Right renal cortex interstitium (tissue), 3 donors: ENCODE data around the gene DNM3. TPM values are rescaled to one million over a fixed set of nuclear protein-coding genes. Genes with fewer than 3 reads are reported as not detected.

ENCODE experiments used
- DNase-seq, 3 donors: peaks; one replicate each; pipeline ENCODE4 v3.0.0-alpha.2; 2013; ENCODE audit warnings: low read depth in 3 of 3, low spot score in 2 of 3
- polyA plus RNA-seq, 3 donors: library from polyadenylated mRNA; unstranded; fragments of 120-200 nt; gene quantifications; one replicate each; pipeline ENCODE4 v1.2.1, GENCODE V29; 2013; ENCODE audit not compliant: insufficient read length in 3 of 3

Gene DNM3
- polyA plus RNA-seq, 3 donors: 4.5 to 5.4 (median 5.4) TPM

DNA sequence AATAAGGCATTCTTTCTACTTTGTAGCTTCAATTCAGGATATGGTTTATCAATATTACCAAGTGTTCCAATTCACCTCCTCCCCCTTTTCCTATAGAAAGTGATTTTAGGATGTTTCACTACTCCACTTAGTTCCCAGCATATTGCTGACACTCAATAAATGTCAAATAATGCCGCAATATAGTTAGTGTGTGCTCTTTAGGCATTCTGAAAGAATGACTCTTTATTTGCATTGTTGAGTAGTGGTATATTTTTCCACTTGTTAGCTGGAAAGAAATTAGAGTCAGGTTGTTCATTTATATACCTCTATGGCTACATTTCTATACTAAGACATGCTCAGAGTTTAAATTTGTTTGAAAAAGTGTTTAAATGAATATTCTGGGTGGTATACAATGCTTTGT is 424.6 kb downstream of the DNM3 start:
- DNase-seq: no peak

DNA sequence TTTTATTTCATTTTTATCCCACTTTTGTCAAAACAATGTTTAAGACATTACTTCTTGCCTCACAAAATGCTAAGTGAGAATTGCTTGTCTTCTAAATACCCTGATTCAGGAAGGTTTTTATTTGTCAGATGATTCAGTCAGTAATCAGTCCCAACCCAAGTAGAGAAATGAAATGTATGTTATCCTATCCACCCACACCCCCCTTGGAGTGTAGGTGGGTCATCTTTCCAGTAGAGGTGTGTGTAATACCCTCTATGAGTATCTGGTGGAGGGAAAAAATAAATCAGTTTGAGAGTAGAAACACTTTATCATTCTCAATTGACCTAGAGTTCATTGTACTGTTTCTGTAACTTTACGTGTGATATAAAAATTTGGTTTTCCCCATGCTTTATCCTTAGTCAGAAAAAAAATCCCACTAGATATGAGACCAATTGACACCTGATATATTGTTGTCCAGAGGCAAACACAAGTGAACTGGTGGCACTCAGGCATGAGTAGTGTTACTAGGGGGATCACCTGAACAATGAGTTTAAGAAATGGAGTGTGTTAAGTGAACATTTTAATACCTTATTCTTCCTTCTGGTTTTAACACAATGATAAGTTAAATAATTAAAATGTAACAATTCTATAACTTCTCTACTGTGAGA is 425.4 kb downstream of the DNM3 start:
- no peak for DNase-seq

DNA sequence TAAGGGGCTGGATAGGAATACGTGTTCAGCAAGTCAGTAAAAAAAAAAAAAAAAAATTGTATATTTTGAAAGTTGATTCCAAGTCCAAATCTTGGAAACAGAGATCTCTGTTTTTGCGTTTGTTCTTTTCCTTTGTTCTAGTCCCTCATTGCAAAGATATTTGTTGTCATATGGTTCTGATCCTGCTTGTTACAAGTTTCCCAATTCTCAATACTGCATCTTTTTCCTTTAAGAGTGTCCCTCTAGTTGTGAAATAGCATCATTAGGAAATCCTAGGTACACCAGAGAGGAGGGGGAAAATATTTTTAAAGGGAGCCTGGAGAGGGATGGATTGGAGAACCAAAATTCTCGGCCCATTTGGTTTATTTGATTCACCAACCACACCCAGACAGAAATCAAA is 426.9 kb downstream of the DNM3 start:
- DNase-seq: no peak

DNA sequence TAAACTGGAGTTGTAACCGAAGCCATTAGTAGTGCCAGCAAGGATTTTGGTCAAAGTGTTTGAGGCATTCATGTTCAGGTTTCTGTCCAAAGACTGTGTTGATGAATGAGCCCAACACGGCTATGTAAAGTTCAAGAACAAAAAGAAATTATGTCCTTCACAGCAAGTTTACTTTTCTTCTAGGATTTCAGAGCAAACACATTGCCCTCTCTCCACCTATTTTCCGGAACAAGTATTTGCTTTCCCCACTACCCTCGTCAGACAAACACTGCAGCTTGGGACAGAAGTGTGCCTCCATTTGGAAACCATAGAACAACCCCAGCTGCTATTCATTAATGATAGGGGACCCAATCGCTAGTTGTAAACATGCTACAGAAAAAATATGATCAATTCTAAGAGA is 427.8 kb downstream of the DNM3 start:
- no peak for DNase-seq

DNA sequence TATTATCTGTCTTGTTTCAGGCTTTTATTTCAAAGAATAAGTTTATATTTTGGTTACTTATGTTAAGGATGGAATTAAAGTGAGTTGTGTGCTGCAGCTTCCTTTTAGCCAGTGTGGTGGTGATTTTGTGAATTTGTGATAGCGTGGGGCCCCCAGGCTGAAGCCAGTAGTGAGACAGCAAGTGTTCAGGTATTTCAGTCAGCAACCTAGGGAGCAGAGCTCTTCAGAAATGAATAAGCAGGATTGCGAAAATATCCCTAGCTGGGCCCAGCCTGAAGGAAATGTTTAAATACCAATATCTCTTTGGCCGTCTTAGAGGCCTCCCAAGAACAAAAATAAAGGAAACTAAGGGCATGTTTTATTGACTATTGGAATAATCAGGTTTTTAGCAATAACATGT is 428.3 kb downstream of the DNM3 start:
- no peak for DNase-seq

DNA sequence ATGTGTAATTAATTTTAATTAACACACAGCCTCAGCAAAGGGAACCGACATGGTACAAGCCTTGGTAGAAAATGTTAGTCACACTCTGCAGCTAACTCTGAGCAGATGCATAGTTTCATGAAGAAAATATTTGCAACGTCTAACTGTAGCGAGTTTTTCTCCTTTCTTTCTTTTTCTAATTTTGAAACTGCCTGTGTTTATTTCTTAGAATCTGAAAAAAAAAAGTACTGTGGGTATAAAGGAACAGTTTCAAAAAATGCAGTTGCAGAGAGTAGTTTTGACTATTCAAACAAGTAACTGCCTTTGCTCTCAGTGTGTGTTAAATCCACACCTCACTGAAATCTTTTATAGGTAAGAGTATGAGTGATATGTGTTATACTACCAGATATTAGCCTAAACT is 429.3 kb downstream of the DNM3 start:
- DNase-seq: no peak

DNA sequence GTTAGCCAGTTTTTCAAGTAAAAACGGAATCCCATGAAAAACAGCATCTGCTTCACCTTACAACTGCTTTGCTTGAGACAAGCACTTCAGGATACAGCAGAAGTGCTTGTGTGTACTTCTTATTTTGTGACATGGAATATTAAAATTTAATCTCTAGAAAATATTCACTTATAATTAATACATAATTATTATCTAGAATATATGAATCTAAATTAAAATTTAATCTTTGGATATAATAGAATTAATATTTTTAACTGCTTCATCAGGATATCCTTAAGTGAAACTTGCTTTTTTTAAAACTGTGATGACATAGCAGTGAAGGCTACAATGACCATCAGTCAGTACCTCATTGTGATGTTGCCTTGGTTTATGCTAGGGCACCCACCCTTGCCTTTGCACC is 430.8 kb downstream of the DNM3 start:
- DNase-seq: no peak

DNA sequence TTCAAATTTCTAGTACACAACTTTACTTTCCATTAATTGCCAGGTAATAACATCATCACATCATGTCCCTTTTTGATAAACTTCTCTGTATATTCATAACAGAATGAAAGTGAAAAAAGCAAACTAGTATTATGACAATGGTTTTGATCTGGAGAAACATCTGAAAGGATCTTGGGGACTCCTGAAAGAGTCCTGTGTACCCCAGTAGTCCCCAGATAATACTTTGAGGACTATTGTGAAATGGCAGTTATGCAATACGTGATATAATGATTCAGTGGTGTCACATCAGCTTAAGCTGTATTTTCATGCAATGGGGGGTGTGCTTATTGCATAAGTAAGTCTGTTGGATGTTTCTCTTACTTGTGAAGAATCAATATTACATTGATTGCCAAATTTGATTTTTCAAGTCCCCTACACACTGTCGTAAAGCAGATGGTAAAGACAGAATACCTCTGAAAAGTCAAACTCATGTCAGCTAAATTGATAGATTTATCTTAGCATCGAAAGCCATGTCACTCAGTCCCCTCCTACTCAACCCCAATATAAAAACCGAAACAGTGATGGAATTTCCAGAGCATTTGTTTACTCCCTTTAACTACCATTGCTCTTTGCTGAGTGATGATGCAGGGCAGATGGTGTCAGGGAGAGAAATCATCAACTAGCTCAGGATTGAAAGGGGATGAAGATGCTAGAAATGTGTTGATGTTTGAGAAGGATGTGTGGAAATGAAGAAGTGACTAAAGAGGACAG is 432.5 kb downstream of the DNM3 start:
- DNase-seq: no peak

DNA sequence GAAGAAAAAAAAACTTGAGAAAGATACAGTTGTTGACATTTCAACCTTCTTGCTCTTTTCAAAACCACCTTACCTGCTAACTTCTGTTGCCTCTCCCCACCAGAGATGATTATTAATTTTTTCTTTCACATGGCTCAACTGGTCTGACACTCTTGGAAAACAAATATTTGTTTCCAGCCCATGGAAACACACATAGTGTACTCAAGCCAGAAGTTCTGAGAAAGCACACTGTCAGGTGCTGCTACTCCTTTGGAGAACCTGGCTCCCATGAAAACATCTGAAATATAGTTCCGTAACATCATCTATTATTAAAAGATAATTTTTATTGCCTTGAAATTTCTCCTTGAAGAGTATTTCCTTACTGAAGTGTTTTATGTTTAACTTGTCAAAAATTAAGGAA is 434.2 kb downstream of the DNM3 start:
- DNase-seq: no peak

DNA sequence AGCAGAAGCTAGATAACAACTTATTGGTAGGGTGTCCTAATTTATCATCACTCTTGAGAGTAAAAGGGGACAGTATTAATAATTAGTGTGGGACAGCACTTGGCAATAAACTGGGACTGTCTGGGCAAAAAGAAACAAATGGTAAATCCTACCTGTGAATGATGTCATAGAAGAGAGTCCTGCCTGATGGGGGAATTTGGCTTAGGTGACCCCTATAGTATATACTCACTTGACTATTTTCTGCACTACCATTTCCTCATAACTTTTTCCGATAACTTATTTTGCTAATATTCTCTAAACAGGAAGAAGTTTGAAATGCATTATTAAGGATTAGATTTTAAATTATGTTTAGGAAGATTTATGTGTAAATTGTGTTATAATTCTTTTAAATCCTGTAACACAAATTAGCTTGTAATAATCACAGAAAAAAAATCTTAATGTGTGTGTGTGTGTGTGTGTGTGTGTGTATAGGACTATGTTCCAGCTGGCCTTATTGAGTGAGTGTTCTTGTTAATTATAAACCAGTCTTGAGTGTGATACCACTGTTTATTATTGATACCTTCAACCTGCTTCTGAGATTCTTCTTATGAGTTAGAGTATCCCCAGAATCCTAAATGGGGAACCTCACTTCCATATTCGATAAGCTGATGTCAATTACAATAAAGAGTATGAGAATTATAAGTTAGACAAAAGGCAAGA is 435.0 kb downstream of the DNM3 start:
- DNase-seq: no peak

DNA sequence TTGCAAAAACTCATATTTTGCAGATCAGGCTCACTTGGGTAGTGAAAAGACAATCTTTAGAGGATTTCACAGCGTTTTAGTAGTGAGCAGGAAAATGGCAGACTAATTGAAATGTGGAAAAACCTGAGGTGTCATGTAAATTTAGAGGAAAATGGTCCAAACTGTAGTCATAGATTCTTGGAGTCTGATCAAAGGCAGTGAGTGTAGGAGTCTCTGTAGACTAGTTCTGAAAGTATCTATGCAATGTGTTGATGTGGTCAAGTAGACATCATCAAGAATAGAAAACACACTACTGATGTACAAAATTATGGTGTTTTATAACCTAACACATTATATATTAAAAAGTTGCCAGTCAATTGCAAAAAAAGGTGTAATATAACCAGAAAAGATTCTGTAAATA is 436.0 kb downstream of the DNM3 start:
- no peak for DNase-seq

DNA sequence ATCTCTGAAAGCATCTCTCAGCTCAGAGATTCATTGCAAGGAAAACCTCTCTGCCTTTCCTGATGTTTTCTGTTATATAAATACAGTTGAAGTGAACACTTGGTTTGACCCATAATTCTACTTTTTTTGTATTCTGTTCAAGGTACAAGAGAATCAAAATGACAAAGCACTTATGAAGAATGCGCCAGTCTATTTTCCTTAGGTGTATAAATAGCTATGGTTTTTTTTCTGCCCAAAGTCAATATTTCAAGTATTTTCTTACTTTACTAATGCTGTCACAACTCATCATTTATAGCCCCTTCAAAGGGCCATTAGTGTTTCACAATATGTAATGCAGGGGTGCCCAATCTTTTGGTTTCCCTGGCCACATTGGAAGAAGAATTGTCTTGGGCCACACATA is 436.7 kb downstream of the DNM3 start:
- DNase-seq: no peak

DNA sequence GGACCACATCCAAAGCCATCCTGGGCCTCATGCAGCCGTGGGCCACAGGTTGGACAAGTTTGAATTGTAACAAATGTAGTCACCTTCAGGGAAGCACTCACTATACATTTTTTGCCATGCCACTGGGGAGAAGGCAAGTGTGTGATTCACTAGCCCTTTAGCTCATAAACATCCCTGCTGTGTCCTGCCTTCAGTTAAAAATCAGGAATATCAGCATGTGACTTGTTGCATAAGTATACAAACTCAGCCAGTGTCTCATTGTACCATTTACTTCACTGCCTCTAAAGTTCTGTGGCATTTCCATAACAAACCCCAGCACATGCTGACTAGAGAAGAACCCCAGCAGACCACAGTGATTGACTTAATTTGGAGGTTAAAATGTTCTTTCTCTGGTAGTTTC is 437.2 kb downstream of the DNM3 start:
- DNase-seq: no peak

DNA sequence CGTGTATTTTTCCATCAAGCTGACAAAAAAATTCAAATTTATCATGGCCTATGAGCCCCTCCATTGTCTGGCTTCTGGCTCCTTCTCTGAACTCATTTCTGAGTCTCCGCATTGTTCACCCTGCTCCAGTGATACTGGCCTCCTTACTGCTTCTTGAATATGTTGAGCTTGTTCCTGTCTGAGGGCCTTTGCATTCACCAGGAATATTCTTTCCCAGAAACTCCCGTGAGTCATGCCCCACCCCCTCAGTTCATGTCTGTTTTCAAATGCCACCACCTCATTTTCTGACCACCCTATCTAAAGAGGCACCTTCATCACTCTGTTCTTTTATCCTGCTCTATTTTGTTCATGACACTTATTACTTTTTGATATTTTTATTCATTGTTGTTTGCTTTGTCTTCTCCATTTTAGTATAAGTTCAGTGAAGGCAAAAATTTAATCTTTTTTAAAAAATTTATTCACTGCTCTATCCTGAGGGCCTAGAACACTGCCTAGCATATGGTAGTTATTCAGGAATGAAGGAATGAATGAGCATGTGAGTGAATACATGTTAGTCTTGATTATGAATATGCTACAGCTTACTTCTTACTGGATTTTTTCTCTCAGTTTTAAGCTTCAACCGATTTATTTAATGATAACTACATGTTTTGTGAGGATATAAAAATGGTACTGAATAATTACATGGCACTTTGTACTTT is 438.8 kb downstream of the DNM3 start:
- DNase-seq: no peak

DNA sequence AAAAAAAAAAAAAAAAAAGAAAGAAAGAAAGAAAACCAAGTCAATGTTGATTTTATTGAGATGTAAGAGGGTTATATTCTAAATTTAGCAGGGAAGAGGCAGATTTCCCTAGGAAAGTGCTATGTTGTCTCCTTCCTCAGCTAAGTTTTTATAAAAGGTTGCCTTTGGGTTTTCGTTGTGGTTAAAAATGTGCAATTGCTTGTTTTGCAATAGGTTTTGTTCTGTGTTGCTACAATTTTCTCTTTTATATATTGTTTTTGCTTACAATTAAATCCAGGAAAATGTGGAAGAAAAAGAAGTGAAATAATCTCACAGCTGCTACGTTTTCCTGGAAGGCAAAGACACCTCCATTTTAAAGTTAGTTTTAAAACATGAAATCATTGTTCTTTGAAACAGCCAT is 442.5 kb downstream of the DNM3 start:
- no peak for DNase-seq

DNA sequence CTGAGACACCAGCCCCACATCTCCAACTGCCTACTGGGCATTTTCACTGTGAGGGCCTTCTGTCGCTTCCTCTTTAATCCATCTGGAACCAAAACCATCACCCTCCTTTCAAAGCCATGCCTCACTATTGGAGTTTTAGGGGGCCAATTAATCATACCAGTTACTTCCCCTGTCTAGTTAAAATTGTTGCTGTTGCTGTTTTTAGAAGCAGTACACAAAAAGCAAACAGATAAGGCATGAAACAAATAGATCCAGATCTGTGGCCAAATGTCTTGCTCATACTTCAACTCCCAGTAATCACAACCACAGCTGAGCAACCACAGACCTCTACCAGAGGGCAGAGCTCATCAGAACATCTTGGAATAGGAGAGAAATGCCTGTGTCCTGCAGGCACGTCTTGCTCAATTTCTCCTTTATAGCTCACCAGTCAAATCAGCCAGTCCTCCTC is 445.4 kb downstream of the DNM3 start:
- no peak for DNase-seq

DNA sequence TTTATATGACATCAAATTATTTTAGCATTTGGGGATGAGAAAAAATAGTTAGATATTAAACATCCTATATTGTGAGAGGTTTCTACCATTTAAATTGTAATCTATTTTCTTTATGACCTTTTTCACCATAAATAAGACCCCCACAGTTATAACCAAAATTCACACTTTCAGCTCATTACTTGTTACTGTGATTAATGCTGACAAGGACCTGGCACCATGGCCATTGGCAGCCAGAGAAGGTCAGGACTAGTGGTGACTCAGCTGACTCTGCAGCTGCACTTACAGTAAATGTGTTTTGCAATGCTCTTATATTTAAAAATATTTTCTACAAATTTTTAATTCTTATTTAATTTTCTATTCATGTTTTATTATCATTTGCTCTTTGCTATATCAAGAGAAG is 445.9 kb downstream of the DNM3 start:
- no peak for DNase-seq

DNA sequence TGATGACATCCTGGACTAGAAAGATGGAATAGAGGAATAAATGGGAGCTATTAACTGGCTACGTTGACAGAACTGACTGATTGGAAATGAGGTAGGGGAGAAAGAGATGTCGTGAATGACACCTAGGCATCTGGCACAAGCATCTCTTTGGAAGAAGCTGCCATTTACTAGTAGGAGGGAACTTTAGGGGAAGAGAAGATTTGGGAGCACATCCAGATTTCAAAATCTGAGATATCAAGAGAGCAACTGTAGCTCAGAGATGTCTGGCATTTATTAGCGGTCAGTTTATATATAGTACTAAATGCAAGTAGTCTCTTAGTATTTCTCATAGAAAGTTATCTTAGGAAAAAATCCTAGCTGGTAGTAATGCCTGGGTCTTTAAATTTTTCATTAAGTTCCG is 447.3 kb downstream of the DNM3 start:
- DNase-seq: no peak

DNA sequence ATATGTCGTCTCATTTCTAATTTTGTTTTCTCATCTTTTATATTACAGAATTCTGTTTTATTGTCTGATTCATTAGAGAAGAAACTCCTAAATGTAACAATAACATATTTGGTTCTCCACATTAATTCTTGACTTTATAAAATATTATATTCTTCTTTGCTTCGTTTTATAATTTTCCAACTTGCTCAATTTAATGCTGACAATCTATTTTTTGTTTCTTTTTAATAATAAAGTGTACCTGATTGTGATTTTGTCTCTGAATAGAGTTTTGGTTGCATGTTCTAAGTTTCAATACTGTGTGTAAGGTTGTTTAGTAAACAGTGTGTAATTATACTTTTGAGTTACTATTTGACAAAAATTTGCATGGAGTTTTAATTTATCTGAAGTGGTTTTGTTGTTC is 448.1 kb downstream of the DNM3 start:
- no peak for DNase-seq

DNA sequence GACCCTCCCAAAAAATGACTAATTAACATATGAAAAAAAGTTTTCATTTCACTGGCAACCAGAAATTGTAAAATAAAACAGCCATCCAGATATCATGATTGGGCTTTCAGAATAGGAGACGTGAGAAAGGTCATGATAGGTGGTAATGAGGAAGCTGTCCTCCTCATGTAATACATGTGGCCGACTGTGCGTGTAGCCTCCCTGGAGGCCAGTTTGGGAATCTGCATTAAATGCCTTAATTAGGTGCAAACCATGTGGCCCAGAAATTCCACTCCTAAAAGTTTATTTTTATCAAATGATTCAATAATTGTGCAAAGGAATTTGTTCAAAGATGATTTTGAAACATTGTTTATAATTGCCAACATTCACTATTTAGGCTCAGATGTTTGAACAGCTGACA is 451.5 kb downstream of the DNM3 start:
- no peak for DNase-seq

DNA sequence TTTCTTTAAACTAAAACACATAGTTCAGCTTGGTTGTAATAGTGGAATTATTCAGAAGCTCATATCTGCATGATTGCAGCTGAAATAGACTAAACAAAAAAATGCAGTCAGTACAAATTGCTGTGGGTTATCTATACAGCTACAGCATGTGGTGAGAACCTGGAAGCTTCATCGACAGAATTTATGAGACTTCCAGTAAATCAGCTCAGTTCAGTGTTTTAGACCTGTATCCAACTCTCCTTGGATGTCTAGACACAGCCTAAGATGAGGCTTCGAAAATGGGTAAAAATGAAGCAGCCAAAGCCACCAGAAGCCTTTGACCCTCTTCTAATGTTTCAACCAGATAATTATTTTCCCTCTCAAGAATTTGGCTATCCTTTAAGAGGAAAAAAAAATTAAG is 452.1 kb downstream of the DNM3 start:
- no peak for DNase-seq
